H1 (cell line): ENCODE data around the gene LY86. TPM values are rescaled to one million over a fixed set of nuclear protein-coding genes. Genes with fewer than 3 reads are reported as not detected.

Experiments used
- CTCF ChIA-PET: fragments of 300-600 bp; sonication (Branson Sonifier 250); formaldehyde crosslinking; loops from one replicate; lab custom pipeline; 2021; ENCODE audit not compliant: partially characterized antibody; lab: Charles Lee
- POLR2A ChIA-PET: fragments of 300-600 bp; sonication (Branson Sonifier 250); formaldehyde crosslinking; loops from one replicate; lab custom pipeline; 2021; ENCODE audit warnings: inconsistent platforms; ENCODE audit not compliant: partially characterized antibody; lab: Charles Lee
- DNase-seq, 2 experiments: peaks; one replicate each; pipeline versions ENCODE4 v3.0.0 to v3.0.0-alpha.2; 2010 to 2022; ENCODE audit warnings: low spot score in 2 of 2, low read depth in 1 of 2, mixed read lengths in 1 of 2
- FAIRE-seq: peaks from 2 replicates; lab custom pipeline; 2011; peaks lifted over from hg19 to GRCh38; lab: Jason Lieb, UNC
- H2AFZ ChIP-seq: 2 replicates; pipeline ENCODE4 v1.8.1; 2012; ENCODE audit warnings: low read length, inconsistent platforms
- H2AK5ac ChIP-seq: 2 replicates; pipeline ENCODE4 v1.6.1; 2013; ENCODE audit warnings: low read depth, low read length
- H2BK120ac ChIP-seq: replicated peaks from 2 replicates; pipeline ENCODE3; 2013; ENCODE audit warnings: low read depth, low read length, inconsistent platforms
- H2BK12ac ChIP-seq: 2 replicates; pipeline ENCODE4 v1.6.1; 2013; ENCODE audit warnings: low read depth, low read length
- H2BK15ac ChIP-seq: 2 replicates; pipeline ENCODE4 v1.6.1; 2013; ENCODE audit warnings: low read length
- H2BK20ac ChIP-seq: 2 replicates; pipeline ENCODE4 v1.6.1; 2013; ENCODE audit warnings: low read length
- H2BK5ac ChIP-seq: 2 replicates; pipeline ENCODE4 v1.6.1; 2013; ENCODE audit warnings: low read depth, low read length
- H3K14ac ChIP-seq: 2 replicates; pipeline ENCODE4 v1.6.1; 2013; ENCODE audit warnings: inconsistent platforms; ENCODE audit not compliant: insufficient read length
- H3K18ac ChIP-seq: 2 replicates; pipeline ENCODE4 v1.6.1; 2013; ENCODE audit warnings: low read length; ENCODE audit errors: extremely low read depth
- H3K23ac ChIP-seq: 2 replicates; pipeline ENCODE4 v1.6.1; 2013; ENCODE audit warnings: inconsistent platforms; ENCODE audit not compliant: insufficient read length
- H3K23me2 ChIP-seq: 2 replicates; pipeline ENCODE4 v1.6.1; 2013; ENCODE audit warnings: low read depth, low read length
- H3K27ac ChIP-seq: 2 replicates; pipeline ENCODE4 v1.6.1; 2011; ENCODE audit warnings: low read depth, low read length, inconsistent platforms
- H3K27me3 ChIP-seq, 4 experiments: replicated peaks in 1 of 4; 1 replicate in 1 of 4; 2 replicates in 3 of 4; pipeline versions ENCODE4 v1.6.1 to v1.8.1; 2011 to 2013; ENCODE audit warnings: low read length in 3 of 4, mild to moderate bottlenecking in 3 of 4, inconsistent platforms in 2 of 4, mixed read lengths in 2 of 4, moderate library complexity in 1 of 4; ENCODE audit not compliant: control insufficient read depth in 3 of 4, insufficient read depth in 3 of 4; ENCODE audit errors: extremely low read depth in 1 of 4
- H3K36me3 ChIP-seq, 4 experiments: 2 replicates each; pipeline versions ENCODE4 v1.6.1 to v1.8.1; 2011 to 2013; ENCODE audit warnings: mild to moderate bottlenecking in 4 of 4, low read length in 3 of 4, moderate library complexity in 2 of 4, control low read depth in 1 of 4, inconsistent platforms in 1 of 4; ENCODE audit not compliant: insufficient read depth in 4 of 4, control insufficient read depth in 2 of 4
- H3K4ac ChIP-seq: replicated peaks from 2 replicates; pipeline ENCODE3; 2013; ENCODE audit warnings: low read length, low read depth, mixed read lengths, inconsistent platforms; ENCODE audit not compliant: insufficient read length
- H3K4me1 ChIP-seq, 4 experiments: replicated peaks in 1 of 4; 1 replicate in 1 of 4; 2 replicates in 3 of 4; pipeline versions ENCODE4 v1.6.1 to v1.8.1; 2011 to 2013; ENCODE audit warnings: low read length in 3 of 4, inconsistent platforms in 2 of 4, mixed read lengths in 1 of 4; ENCODE audit not compliant: insufficient read depth in 4 of 4, control insufficient read depth in 3 of 4
- H3K4me2 ChIP-seq, 2 experiments: 2 replicates each; pipeline versions ENCODE4 v1.6.1 to v1.8.1; 2011 to 2013; ENCODE audit warnings: low read depth in 2 of 2, low read length in 2 of 2, control low read depth in 1 of 2, inconsistent platforms in 1 of 2, mild to moderate bottlenecking in 1 of 2; ENCODE audit not compliant: insufficient read depth in 1 of 2
- H3K4me3 ChIP-seq, 4 experiments: fragments of 200-600, 300-600 bp in 1 of 4; sonication (generic), shearing (Covaris generic), sonication (Bioruptor Twin) in 1 of 4; 2 replicates each; pipeline versions ENCODE4 v1.5.1 to v1.8.1; 2011 to 2016; ENCODE audit warnings: low read length in 4 of 4, low read depth in 3 of 4, control low read depth in 2 of 4, inconsistent platforms in 2 of 4, mild to moderate bottlenecking in 2 of 4, mixed read lengths in 1 of 4, moderate library complexity in 1 of 4; ENCODE audit not compliant: insufficient read depth in 2 of 4; ENCODE audit errors: extremely low read depth in 1 of 4
- H3K56ac ChIP-seq: replicated peaks from 2 replicates; pipeline ENCODE3; 2013; ENCODE audit warnings: low read depth, mild to moderate bottlenecking, mixed read lengths, low read length, inconsistent platforms; ENCODE audit not compliant: insufficient read length
- H3K79me1 ChIP-seq: 2 replicates; pipeline ENCODE4 v1.6.1; 2013; ENCODE audit warnings: low read depth, low read length, control low read depth
- H3K79me2 ChIP-seq, 2 experiments: 2 replicates each; pipeline versions ENCODE4 v1.6.1 to v1.8.1; 2012 to 2013; ENCODE audit warnings: low read length in 2 of 2, mild to moderate bottlenecking in 2 of 2, inconsistent platforms in 1 of 2; ENCODE audit not compliant: insufficient read depth in 2 of 2, control insufficient read depth in 1 of 2
- H3K9ac ChIP-seq, 4 experiments: replicated peaks in 1 of 4; 1 replicate in 1 of 4; 2 replicates in 3 of 4; pipeline versions ENCODE4 v1.6.1 to v1.8.1; 2011 to 2013; ENCODE audit warnings: low read depth in 3 of 4, low read length in 3 of 4, control low read depth in 2 of 4, mild to moderate bottlenecking in 2 of 4, moderate library complexity in 2 of 4, inconsistent platforms in 1 of 4; ENCODE audit errors: extremely low read depth in 1 of 4
- H3K9me3 ChIP-seq, 2 experiments: 2 replicates each; pipeline versions ENCODE4 v1.6.1 to v1.8.1; 2012 to 2013; ENCODE audit warnings: mild to moderate bottlenecking in 2 of 2, moderate library complexity in 2 of 2, control low read depth in 1 of 2, inconsistent platforms in 1 of 2, low read depth in 1 of 2, low read length in 1 of 2, mixed read lengths in 1 of 2; ENCODE audit not compliant: insufficient read depth in 2 of 2
- H4K20me1 ChIP-seq, 2 experiments: replicated peaks in 1 of 2; 2 replicates each; pipeline versions ENCODE3 to v1.8.1; 2011 to 2013; ENCODE audit warnings: inconsistent platforms in 2 of 2, low read length in 2 of 2, mild to moderate bottlenecking in 1 of 2; ENCODE audit not compliant: insufficient read depth in 2 of 2, control insufficient read depth in 1 of 2
- H4K5ac ChIP-seq: 2 replicates; pipeline ENCODE4 v1.6.1; 2013; ENCODE audit warnings: low read length, low read depth, mixed read lengths, inconsistent platforms; ENCODE audit not compliant: insufficient read length
- H4K8ac ChIP-seq: 2 replicates; pipeline ENCODE4 v1.8.0; 2013; ENCODE audit warnings: mild to moderate bottlenecking, moderate library complexity, low read length, inconsistent platforms; ENCODE audit not compliant: insufficient read depth; ENCODE audit errors: extremely low read depth
- H4K91ac ChIP-seq: replicated peaks from 2 replicates; pipeline ENCODE3; 2013; ENCODE audit warnings: low read length, mixed read lengths, inconsistent platforms; ENCODE audit not compliant: insufficient read length
- ASH2L ChIP-seq: fragments of 200-600, 300-600 bp; sonication (generic); IDR thresholded peaks from one replicate; pipeline ENCODE4 v1.7.1; 2017; ENCODE audit warnings: low read length
- EP300 ChIP-seq, 2 experiments: IDR thresholded peaks; 1 replicate in 1 of 2; 2 replicates in 1 of 2; pipeline ENCODE4 v1.6.1; 2011 to 2012; ENCODE audit warnings: low read depth in 2 of 2, low read length in 2 of 2, mild to moderate bottlenecking in 2 of 2, borderline replicate concordance in 1 of 2, inconsistent platforms in 1 of 2, moderate library complexity in 1 of 2
- FOSL1 ChIP-seq: IDR thresholded peaks from 2 replicates; pipeline ENCODE4 v1.6.1; 2011; ENCODE audit warnings: mild to moderate bottlenecking, low read depth, low read length, moderate library complexity; ENCODE audit not compliant: insufficient read depth
- KDM4A ChIP-seq: IDR thresholded peaks from one replicate; pipeline ENCODE4 v1.7.1; 2012; ENCODE audit warnings: low read depth, mild to moderate bottlenecking, moderate library complexity, low read length, inconsistent platforms; ENCODE audit not compliant: severe bottlenecking
- MAFK ChIP-seq: IDR thresholded peaks from 2 replicates; pipeline ENCODE4 v1.6.1; 2012; ENCODE audit warnings: low read depth, mild to moderate bottlenecking, improper control_type of control experiment, low read length
- RXRA ChIP-seq: IDR thresholded peaks from 2 replicates; pipeline ENCODE4 v1.6.1; 2011; ENCODE audit warnings: low read depth, mild to moderate bottlenecking, low read length, moderate library complexity; ENCODE audit not compliant: insufficient read depth
- SIN3A ChIP-seq, 2 experiments: IDR thresholded peaks in 1 of 2; conservative IDR thresholded peaks in 1 of 2; 2 replicates each; pipeline ENCODE4 v1.6.1; 2011 to 2012; ENCODE audit warnings: low read length in 2 of 2, improper control_type of control experiment in 1 of 2, low read depth in 1 of 2, mild to moderate bottlenecking in 1 of 2
- SP2 ChIP-seq: IDR thresholded peaks from 2 replicates; pipeline ENCODE4 v1.6.1; 2012; ENCODE audit warnings: mild to moderate bottlenecking, low read length, inconsistent platforms
- SP4 ChIP-seq: IDR thresholded peaks from 2 replicates; pipeline ENCODE4 v1.6.1; 2012; ENCODE audit warnings: low read length, inconsistent platforms
- SRF ChIP-seq: IDR thresholded peaks from 2 replicates; pipeline ENCODE4 v1.6.1; 2011; ENCODE audit warnings: mild to moderate bottlenecking, low read depth, low read length, moderate library complexity
- TCF12 ChIP-seq: IDR thresholded peaks from 2 replicates; pipeline ENCODE4 v1.6.1; 2011; ENCODE audit warnings: low read depth, mild to moderate bottlenecking, low read length
- TEAD4 ChIP-seq: IDR thresholded peaks from 2 replicates; pipeline ENCODE4 v1.6.1; 2012; ENCODE audit warnings: low read depth, low read length, inconsistent platforms, mixed read lengths
- ZNF274 ChIP-seq: IDR thresholded peaks from 2 replicates; pipeline ENCODE4 v1.7.0; 2012; ENCODE audit warnings: low read length, borderline replicate concordance; ENCODE audit errors: extremely low read depth
- WGBS, 2 experiments: shearing (Covaris generic) in 1 of 2; methylation state at CpG; one replicate each; pipeline versions ENCODE4 v1.1.6 to v1.1.7; 2013 to 2015; ENCODE audit warnings: low lambda C conversion rate in 2 of 2, mixed read lengths in 2 of 2, inconsistent platforms in 1 of 2, low coverage in 1 of 2, missing lambda C conversion rate in 1 of 2; ENCODE audit not compliant: insufficient replicate concordance in 2 of 2, insufficient coverage in 1 of 2, insufficient read length in 1 of 2; ENCODE audit errors: extremely low coverage in 1 of 2, missing lambda C conversion rate in 1 of 2; 5-methylcytosine and 5-hydroxymethylcytosine counted together
- polyA plus RNA-seq, 7 experiments: library from polyadenylated mRNA; depleted of rRNA in 3 of 7; stranded (reverse) in 5 of 7; unstranded in 2 of 7; fragments of >200 nt in 5 of 7; fragments of 200-250 nt in 2 of 7; gene quantifications; 1 replicate in 5 of 7; 2 replicates in 1 of 7; 4 replicates in 1 of 7; pipeline versions ENCODE4 v1.2.1 to v1.2.3, GENCODE V29; 2011 to 2013; ENCODE audit warnings: missing spikeins in 2 of 7, mixed read lengths in 2 of 7
- total RNA-seq: library from RNA; stranded (reverse); fragmentation: NEBNext Ultra II Directional; extraction: Animal tissue kit (Norgen Biotek cat#: 25700); gene quantifications from 2 replicates; pipeline ENCODE4 v1.2.1, GENCODE V29; 2021

The LY86 gene
- total and polyA plus RNA-seq, 2 of the 8 experiments (the other 6 are each of a cell fraction or from before 2014, with no cell fraction given) = not detected

DNA sequence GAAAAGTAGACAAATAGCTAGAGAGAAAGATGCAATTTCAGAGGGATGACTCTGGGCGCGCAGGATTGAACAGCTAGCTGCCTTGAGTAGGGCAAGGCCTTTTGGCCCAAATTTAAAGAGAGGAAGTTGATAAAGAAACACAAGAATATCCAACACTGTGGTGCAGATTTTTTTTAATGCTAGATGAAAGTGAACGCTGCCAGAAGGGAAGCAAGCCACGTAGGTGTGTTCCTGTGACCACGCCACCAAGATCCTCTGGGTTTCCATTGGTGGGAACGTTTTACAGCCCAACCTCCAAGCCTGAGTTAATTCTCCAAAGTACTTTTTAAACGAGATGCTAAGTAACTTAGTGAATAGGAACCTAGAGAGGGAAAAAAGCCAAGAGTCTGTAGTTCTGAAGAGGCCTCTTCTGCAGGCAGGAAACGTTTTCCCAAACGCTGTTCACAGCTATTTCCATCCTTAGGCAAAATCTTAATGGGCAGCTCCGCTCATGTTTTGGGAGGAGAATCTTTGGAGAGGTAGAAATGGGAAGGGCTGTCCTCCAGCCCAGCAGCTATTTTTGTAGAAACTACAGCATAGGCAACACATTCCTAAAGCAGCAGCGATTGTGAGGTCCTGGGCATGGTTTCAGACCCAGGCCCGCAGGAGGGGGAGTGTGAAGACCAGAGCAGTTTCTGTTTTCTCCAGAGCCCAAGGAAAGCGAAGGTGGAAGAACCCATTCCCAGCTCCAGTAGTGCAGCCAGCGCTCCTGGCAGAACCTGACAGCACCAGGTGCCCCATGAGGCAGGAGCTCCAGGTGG lies 8.2 kb downstream of the LY86 start:
- Histone ChIP-seq H2BK12ac (no peak overlapping the region), H3K4me2 (no peak overlapping the region), H3K56ac (no peak overlapping the region), H4K20me1 (no peaks in the 10 kb centered on the region), H3K79me2 (no peaks in the 10 kb centered on the region), H3K23ac (no peak overlapping the region), H2BK15ac (no peak overlapping the region), H4K91ac (no peak overlapping the region), H3K36me3 (no peaks in the 10 kb centered on the region), H3K9me3 (no peaks in the 10 kb centered on the region), H2BK120ac (no peak overlapping the region), H3K4me3 (no peak overlapping the region), H2BK5ac (no peak overlapping the region), H4K5ac (no peak overlapping the region), H3K14ac (no peak overlapping the region), H3K18ac (no peak overlapping the region), H2BK20ac (no peak overlapping the region), H3K4ac (no peak overlapping the region), H3K79me1 (no peaks in the 10 kb centered on the region), H3K23me2 (no peaks in the 10 kb centered on the region; the same call in 1 of the 2 replicates), H4K8ac (no peak overlapping the region), H3K9ac (no peak overlapping the region), H2AK5ac (no peak overlapping the region), H2AFZ (no peak overlapping the region), H3K27me3 (no peaks in the 10 kb centered on the region), H3K4me1 (no peaks in the 10 kb centered on the region), H3K27ac (no peak overlapping the region)
- CTCF ChIA-PET = interaction anchor here (0.9 to 1.4 kb wide), 2 partner anchors 9 to 13 kb away, joined by 3 to 5 read pairs; no protein-coding TSS in a partner anchor
- FAIRE-seq (no peak), DNase-seq (no peak)
- POLR2A ChIA-PET = no interaction called here
- 88% methylated on average over 14 of the region's 14 CpGs; no CpG with 5 or more reads in 1 of the 2 experiments for WGBS, 2 experiments
- TF ChIP-seq ZNF274 (no peak), EP300 (IDR thresholded peaks at IDR 0.05; ENCODE audit: borderline replicate concordance in 1 of 2, low read depth in 2 of 2, low read length in 2 of 2) (no peak), RXRA (no peak), TCF12 (no peak), SIN3A (conservative IDR thresholded peaks at IDR 0.05 in 1 of 2, IDR thresholded peaks at IDR 0.05 in 1 of 2; ENCODE audit: low read depth in 1 of 2, low read length in 2 of 2) (no peak), SP2 (no peak), KDM4A (no peak), MAFK (no peak), SRF (no peak), SP4 (no peak), TEAD4 (no peak), ASH2L (no peak), FOSL1 (no peak)
